AG04449 (cell line): ENCODE measurements around the gene KRT71.

Experiments
- CTCF ChIA-PET: fragments of 350-600 bp; formaldehyde crosslinking; extraction: SDS; loops from one replicate; lab custom pipeline; 2021; ENCODE audit warnings: antibody characterized with exemption; lab: Yijun Ruan, JAX
- POLR2A ChIA-PET: fragments of 400-600, 350-600 bp; formaldehyde crosslinking; extraction: SDS; loops from one replicate; lab custom pipeline; 2020; ENCODE audit warnings: antibody characterized with exemption, inconsistent platforms; lab: Yijun Ruan, JAX
- DNase-seq: peaks from one replicate; pipeline ENCODE4 v3.0.0-alpha.2; 2010; ENCODE audit warnings: low read depth, low spot score
- H3K4me3 ChIP-seq: 2 replicates; pipeline ENCODE4 v1.5.1; 2011; ENCODE audit warnings: low read depth, mild to moderate bottlenecking, control low read depth, low read length
- TF ChIP-seq, protein P1 (sequence below): IDR thresholded peaks from one replicate; pipeline ENCODE4 v1.5.1; 2011; ENCODE audit warnings: mild to moderate bottlenecking, moderate library complexity, low read length, control low read depth, inconsistent platforms; ENCODE audit not compliant: insufficient read depth; ENCODE audit errors: missing control alignments

Gene KRT71

DNA sequence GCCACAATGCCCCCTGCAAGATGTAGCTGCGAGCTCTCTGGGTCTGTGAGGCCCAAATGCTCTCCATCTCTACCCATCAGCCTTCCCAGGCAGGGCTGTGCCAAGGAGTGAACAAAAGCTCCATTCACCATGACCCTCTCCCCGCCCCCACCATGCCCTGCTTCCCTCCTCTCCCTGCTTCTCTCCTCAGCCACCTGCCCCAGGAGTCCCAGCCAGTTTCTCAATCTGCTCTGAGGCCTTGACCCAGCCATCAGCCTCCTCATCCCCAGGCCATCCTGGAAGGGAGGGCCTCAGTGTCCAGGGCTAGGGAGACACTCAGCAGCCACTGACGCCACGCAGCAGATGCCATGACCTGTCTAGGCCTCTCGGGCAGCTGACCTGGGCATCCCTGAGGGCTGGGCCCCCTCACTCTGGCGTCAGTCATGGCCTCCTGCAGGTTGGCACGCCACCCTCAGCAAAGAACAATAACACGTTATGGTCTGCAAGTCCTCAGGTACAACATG, 24.3 kb downstream of the KRT71 start:
- no peak overlapping the region for H3K4me3 ChIP-seq
- TF ChIP-seq, protein P1, sequence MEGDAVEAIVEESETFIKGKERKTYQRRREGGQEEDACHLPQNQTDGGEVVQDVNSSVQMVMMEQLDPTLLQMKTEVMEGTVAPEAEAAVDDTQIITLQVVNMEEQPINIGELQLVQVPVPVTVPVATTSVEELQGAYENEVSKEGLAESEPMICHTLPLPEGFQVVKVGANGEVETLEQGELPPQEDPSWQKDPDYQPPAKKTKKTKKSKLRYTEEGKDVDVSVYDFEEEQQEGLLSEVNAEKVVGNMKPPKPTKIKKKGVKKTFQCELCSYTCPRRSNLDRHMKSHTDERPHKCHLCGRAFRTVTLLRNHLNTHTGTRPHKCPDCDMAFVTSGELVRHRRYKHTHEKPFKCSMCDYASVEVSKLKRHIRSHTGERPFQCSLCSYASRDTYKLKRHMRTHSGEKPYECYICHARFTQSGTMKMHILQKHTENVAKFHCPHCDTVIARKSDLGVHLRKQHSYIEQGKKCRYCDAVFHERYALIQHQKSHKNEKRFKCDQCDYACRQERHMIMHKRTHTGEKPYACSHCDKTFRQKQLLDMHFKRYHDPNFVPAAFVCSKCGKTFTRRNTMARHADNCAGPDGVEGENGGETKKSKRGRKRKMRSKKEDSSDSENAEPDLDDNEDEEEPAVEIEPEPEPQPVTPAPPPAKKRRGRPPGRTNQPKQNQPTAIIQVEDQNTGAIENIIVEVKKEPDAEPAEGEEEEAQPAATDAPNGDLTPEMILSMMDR, result no peak
- DNase-seq, result no peak
- CTCF ChIA-PET, result interaction anchor here (0.7 to 1.3 kb wide), 3 partner anchors 12 to 54 kb away, joined by 3 read pairs; no protein-coding TSS in a partner anchor
- POLR2A ChIA-PET, result no interaction called here

DNA sequence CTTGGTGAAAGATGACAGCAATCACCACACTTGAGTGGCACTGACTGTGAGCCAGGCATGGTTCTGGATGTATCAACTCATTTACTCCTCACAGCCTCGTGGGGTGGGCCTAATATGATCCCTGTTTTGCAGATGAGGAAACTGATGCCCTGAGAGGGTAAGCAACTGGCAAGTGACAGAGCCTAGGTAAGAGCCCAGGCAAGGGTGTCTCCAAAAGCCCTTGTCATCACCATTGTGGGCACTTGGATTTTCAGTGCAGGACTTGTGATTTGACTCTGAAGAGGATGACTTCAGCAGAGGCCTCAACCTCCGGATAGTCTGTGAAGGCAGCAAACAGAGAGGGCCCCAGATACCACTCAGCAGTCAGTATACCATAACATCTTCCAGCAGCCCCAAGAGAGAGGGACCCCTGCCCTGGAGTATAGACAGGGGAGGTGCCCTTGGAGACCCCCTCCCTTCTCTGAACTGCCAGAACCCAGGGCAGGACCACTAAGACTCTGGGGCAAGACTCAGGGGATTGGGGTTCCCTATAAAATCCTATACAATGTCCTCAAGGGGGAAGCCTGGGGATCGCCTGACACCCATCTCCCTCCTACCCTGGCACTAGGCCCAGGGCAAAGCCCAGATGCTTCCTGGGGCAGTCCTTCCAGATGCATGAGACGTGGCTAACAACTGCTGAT, 25.7 kb downstream of the KRT71 start:
- H3K4me3 ChIP-seq, result no peak overlapping the region
- ChIA-PET POLR2A (no interaction called here), CTCF (no interaction called here)
- DNase-seq, result no peak
- TF ChIP-seq, protein P1, result no peak

DNA sequence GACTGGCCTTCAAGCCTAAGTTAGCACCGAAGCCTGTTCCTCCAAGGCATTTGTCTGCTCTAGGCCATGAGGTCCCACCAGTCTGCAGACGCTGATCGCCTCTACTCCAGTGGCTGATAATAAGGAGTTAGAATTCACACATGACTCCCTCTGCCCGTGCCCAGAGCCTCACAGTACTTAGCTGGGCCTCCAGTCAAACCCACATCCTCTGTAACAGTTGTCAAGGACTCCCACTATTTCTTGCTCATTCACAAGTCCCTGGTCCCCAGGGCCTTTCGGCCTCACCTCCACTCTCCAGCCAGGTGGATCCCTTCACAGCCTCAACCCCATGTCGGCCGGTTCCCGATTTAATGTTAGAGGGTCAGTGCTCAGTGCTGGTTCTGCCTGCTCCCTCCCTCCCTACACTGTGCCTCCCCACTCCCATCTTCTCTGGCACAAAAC, 26.4 kb downstream of the KRT71 start:
- H3K4me3 ChIP-seq, result no peak overlapping the region
- CTCF ChIA-PET, result no interaction called here
- TF ChIP-seq, protein P1, result no peak
- POLR2A ChIA-PET, result no interaction called here
- DNase-seq, result no peak

DNA sequence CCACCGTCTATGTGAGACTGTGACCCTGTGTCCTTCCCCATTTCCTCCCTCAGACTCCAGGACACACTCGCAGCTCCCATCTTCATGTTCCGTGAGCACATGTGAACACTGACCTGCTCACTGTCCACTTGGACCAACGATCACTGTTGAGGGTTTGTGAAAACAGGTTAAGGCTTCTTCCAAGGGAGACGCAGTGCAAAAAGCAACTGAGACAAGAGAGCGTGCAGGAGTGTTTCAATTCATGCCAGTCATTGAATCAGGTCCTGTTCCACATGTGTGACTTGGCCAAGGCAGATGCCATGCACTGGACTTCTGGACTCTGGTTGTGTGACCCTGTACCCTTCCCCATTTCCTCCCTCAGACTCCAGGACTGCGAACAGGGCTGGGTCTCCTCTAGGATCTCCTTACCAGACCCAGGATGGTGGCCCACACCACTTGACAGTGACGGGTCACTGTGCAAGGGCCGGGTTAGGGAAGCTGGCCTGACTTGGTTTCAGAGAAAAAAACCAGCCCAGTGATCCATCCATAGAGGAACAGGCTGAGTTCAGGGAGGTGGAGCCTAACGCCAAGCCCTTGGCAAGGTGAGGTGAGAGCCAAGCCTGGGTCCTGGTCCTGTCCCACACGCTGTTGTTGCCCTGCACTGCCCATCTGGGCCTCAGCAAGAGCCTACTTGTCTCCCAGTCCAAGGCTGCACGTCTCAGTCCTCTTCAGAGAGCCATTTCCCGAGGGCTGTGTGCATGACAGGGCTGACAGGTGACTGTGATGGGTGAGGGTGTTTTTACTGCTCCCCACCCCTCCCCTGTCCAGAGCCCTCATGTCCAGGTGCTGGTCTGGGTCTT, 27.1 kb downstream of the KRT71 start:
- H3K4me3 ChIP-seq, result no peak overlapping the region
- TF ChIP-seq, protein P1, result no peak
- ChIA-PET CTCF (no interaction called here), POLR2A (no interaction called here)
- DNase-seq, result no peak

DNA sequence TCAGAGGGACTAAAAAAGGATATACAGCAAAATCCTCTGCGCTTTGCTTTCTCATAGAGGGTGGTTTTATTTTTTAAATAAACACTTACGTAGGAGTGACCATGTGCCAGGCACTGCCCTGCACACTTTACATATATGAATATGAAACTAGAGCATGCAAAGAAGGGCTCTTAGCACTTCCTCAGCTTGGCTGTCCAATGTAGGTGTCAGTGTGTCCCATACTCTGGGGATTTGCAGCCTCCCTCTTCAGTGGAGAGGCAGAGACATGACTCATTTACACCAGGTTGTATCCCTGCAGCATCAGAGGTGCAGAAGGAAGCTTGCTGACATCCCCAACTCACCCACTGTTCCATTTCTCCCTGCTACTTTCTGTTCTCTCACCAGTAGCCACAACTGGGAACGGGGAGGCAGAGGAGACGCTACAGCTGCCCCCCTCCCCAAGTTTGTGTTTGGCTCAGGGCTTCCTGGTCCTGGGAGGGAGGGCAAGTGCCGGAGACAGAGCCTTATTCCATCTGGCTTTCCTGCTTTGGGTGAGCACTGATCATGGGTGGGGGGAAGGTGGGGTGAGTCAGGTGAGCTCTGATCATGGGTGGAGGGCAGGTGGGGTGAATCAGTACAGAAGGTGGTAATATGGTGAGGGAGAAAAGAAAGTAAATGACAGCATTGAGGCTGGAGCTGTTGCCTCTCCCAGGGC, 27.9 kb downstream of the KRT71 start:
- ChIA-PET POLR2A (no interaction called here), CTCF (no interaction called here)
- no peak overlapping the region for H3K4me3 ChIP-seq
- no peak for DNase-seq
- TF ChIP-seq, protein P1, result no peak
